Trophoblast cell (in vitro differentiated cells and primary cell): Measurements from ENCODE around the gene ZBTB7C.

Source experiments
- DNase-seq, 2 donors: peaks; one replicate each; pipeline ENCODE4 v3.0.0-alpha.2; 2016
- H2AFZ ChIP-seq: 2 replicates; pipeline ENCODE4 v1.6.1; 2013; ENCODE audit warnings: low read length, moderate library complexity, mild to moderate bottlenecking; ENCODE audit not compliant: insufficient read depth, poor library complexity
- H2AK5ac ChIP-seq: 2 replicates; pipeline ENCODE4 v1.6.1; 2013; ENCODE audit warnings: mild to moderate bottlenecking, low read length
- H2BK120ac ChIP-seq: 2 replicates; pipeline ENCODE4 v1.6.1; 2013; ENCODE audit warnings: low read length, mild to moderate bottlenecking, moderate library complexity; ENCODE audit not compliant: insufficient read depth, poor library complexity
- H2BK12ac ChIP-seq: 2 replicates; pipeline ENCODE4 v1.6.1; 2013; ENCODE audit warnings: mild to moderate bottlenecking, low read length, moderate library complexity
- H2BK5ac ChIP-seq: 2 replicates; pipeline ENCODE4 v1.6.1; 2013; ENCODE audit warnings: low read length, low read depth, moderate library complexity, mild to moderate bottlenecking; ENCODE audit not compliant: poor library complexity
- H3K14ac ChIP-seq: 2 replicates; pipeline ENCODE4 v1.6.1; 2013; ENCODE audit warnings: mild to moderate bottlenecking, low read length
- H3K18ac ChIP-seq: 2 replicates; pipeline ENCODE4 v1.6.1; 2013; ENCODE audit warnings: mild to moderate bottlenecking, low read length
- H3K23ac ChIP-seq: 2 replicates; pipeline ENCODE4 v1.6.1; 2013; ENCODE audit warnings: low read length
- H3K27ac ChIP-seq: 2 replicates; pipeline ENCODE4 v1.5.1; 2013; ENCODE audit warnings: low read depth, mild to moderate bottlenecking, inconsistent platforms, low read length, moderate library complexity
- H3K27me3 ChIP-seq: 2 replicates; pipeline ENCODE4 v1.6.1; 2013; ENCODE audit warnings: inconsistent platforms, mild to moderate bottlenecking, low read length, moderate library complexity; ENCODE audit not compliant: insufficient read depth
- H3K36me3 ChIP-seq, 2 experiments: 1 replicate in 1 of 2; 2 replicates in 1 of 2; pipeline ENCODE4 v1.6.1; 2013; ENCODE audit warnings: low read length in 2 of 2, mild to moderate bottlenecking in 2 of 2, moderate library complexity in 1 of 2; ENCODE audit not compliant: insufficient read depth in 2 of 2, control insufficient read depth in 1 of 2
- H3K4ac ChIP-seq: 2 replicates; pipeline ENCODE4 v1.6.1; 2013; ENCODE audit warnings: low read depth, mild to moderate bottlenecking, low read length, moderate library complexity
- H3K4me1 ChIP-seq, 2 experiments: 1 replicate in 1 of 2; 2 replicates in 1 of 2; pipeline ENCODE4 v1.6.1; 2013; ENCODE audit warnings: low read length in 2 of 2, mild to moderate bottlenecking in 2 of 2, moderate library complexity in 1 of 2; ENCODE audit not compliant: insufficient read depth in 2 of 2, control insufficient read depth in 1 of 2
- H3K4me2 ChIP-seq: 2 replicates; pipeline ENCODE4 v1.6.1; 2013; ENCODE audit warnings: inconsistent platforms, mild to moderate bottlenecking, low read length, moderate library complexity
- H3K4me3 ChIP-seq: 2 replicates; pipeline ENCODE4 v1.5.1; 2013; ENCODE audit warnings: mild to moderate bottlenecking, low read depth, low read length, inconsistent platforms
- H3K79me1 ChIP-seq: one replicate; pipeline ENCODE4 v1.6.1; 2013; ENCODE audit warnings: low read length
- H3K79me2 ChIP-seq: 2 replicates; pipeline ENCODE4 v1.6.1; 2013; ENCODE audit warnings: low read length, mild to moderate bottlenecking; ENCODE audit not compliant: control insufficient read depth, insufficient read depth, poor library complexity
- H3K9ac ChIP-seq: 2 replicates; pipeline ENCODE4 v1.6.1; 2013; ENCODE audit warnings: mild to moderate bottlenecking, low read length
- H3K9me3 ChIP-seq: 2 replicates; pipeline ENCODE4 v1.6.1; 2013; ENCODE audit warnings: low read depth, mild to moderate bottlenecking, control low read depth, inconsistent platforms, low read length; ENCODE audit not compliant: insufficient read depth
- H4K12ac ChIP-seq: 2 replicates; pipeline ENCODE4 v1.6.1; 2013; ENCODE audit warnings: low read depth, mild to moderate bottlenecking, low read length, moderate library complexity
- H4K8ac ChIP-seq: 2 replicates; pipeline ENCODE4 v1.6.1; 2013; ENCODE audit warnings: low read depth, mild to moderate bottlenecking, low read length, moderate library complexity
- H4K91ac ChIP-seq: one replicate; pipeline ENCODE4 v1.6.1; 2013; ENCODE audit warnings: low read depth, mild to moderate bottlenecking, low read length, moderate library complexity
- WGBS: extraction: QIAGEN DNeasy Blood & Tissue Kit; methylation state at CpG from one replicate; pipeline ENCODE4 v1.1.7; 2013; ENCODE audit warnings: missing lambda C conversion rate; ENCODE audit not compliant: insufficient read length, insufficient coverage; ENCODE audit errors: extremely low coverage; 5-methylcytosine and 5-hydroxymethylcytosine counted together

Gene ZBTB7C

GRCh38 chr18:48123324-48123723 is 285.9 kb downstream of the ZBTB7C start:
- Histone ChIP-seq H3K23ac (no peak overlapping the region), H2AFZ (no peak overlapping the region), H3K18ac (no peak overlapping the region), H3K27me3 (no peaks in the 10 kb centered on the region), H4K8ac (no peak overlapping the region), H2BK12ac (no peak overlapping the region), H3K9ac (no peak overlapping the region), H3K4me2 (no peak overlapping the region), H4K91ac (no peak overlapping the region), H3K4ac (no peak overlapping the region), H3K4me1 (peaks cover 6 to 8% of the 10 kb centered on the region in 2 experiments), H2AK5ac (no peak overlapping the region), H4K12ac (no peak overlapping the region), H3K4me3 (no peak overlapping the region), H3K79me1 (no peaks in the 10 kb centered on the region), H3K9me3 (peaks cover 3% of the 10 kb centered on the region), H3K36me3 (no peaks in the 10 kb centered on the region), H2BK5ac (no peak overlapping the region), H2BK120ac (no peak overlapping the region), H3K27ac (no peak overlapping the region), H3K79me2 (no peaks in the 10 kb centered on the region), H3K14ac (no peak overlapping the region)
- no peak for DNase-seq
- WGBS, result no CpG with 5 or more reads among the region's 6 CpGs

GRCh38 chr18:48122816-48123215 is 286.4 kb downstream of the ZBTB7C start:
- H3K79me2 ChIP-seq, result no peaks in the 10 kb centered on the region
- no peak overlapping the region for H4K91ac ChIP-seq
- H3K4me3 ChIP-seq, result no peak overlapping the region
- no peak overlapping the region for H3K4me2 ChIP-seq
- no peak overlapping the region for H3K14ac ChIP-seq
- no peak for DNase-seq
- H2AK5ac ChIP-seq, result no peak overlapping the region
- no peak overlapping the region for H4K12ac ChIP-seq
- no peaks in the 10 kb centered on the region for H3K27me3 ChIP-seq
- no peak overlapping the region for H3K4ac ChIP-seq
- no peaks in the 10 kb centered on the region for H3K36me3 ChIP-seq
- H2BK12ac ChIP-seq, result no peak overlapping the region
- H2AFZ ChIP-seq, result no peak overlapping the region
- H3K79me1 ChIP-seq, result no peaks in the 10 kb centered on the region
- no peak overlapping the region for H3K9ac ChIP-seq
- no peak overlapping the region for H4K8ac ChIP-seq
- H2BK120ac ChIP-seq, result no peak overlapping the region
- H3K27ac ChIP-seq, result no peak overlapping the region
- H3K4me1 ChIP-seq, result peaks cover 6 to 8% of the 10 kb centered on the region in 2 experiments
- H3K9me3 ChIP-seq, result peaks cover 3% of the 10 kb centered on the region
- H2BK5ac ChIP-seq, result no peak overlapping the region
- no peak overlapping the region for H3K18ac ChIP-seq
- H3K23ac ChIP-seq, result no peak overlapping the region
- no CpG with 5 or more reads among the region's 4 CpGs for WGBS

GRCh38 chr18:48122376-48122775 is 286.8 kb downstream of the ZBTB7C start:
- Histone ChIP-seq H3K9ac (no peak overlapping the region), H3K9me3 (peaks cover 3% of the 10 kb centered on the region), H3K4me3 (no peak overlapping the region), H3K27me3 (no peaks in the 10 kb centered on the region), H2AK5ac (no peak overlapping the region), H2BK12ac (no peak overlapping the region), H3K4me2 (no peak overlapping the region), H2BK120ac (no peak overlapping the region), H3K4ac (no peak overlapping the region), H3K14ac (no peak overlapping the region), H3K36me3 (no peaks in the 10 kb centered on the region), H3K27ac (no peak overlapping the region), H3K4me1 (peaks cover 6 to 8% of the 10 kb centered on the region in 2 experiments), H2BK5ac (no peak overlapping the region), H3K18ac (no peak overlapping the region), H3K23ac (no peak overlapping the region), H3K79me2 (no peaks in the 10 kb centered on the region), H4K12ac (no peak overlapping the region), H4K8ac (no peak overlapping the region), H2AFZ (no peak overlapping the region), H4K91ac (no peak overlapping the region), H3K79me1 (no peaks in the 10 kb centered on the region)
- WGBS, result no CpG with 5 or more reads among the region's 3 CpGs
- no peak for DNase-seq

GRCh38 chr18:48121752-48122151 is 287.4 kb downstream of the ZBTB7C start:
- no peak overlapping the region for H3K23ac ChIP-seq
- H3K27ac ChIP-seq, result no peak overlapping the region
- no peak overlapping the region for H2BK5ac ChIP-seq
- no peak overlapping the region for H3K4ac ChIP-seq
- H3K9me3 ChIP-seq, result peaks cover 3% of the 10 kb centered on the region
- no peak overlapping the region for H4K8ac ChIP-seq
- no CpG with 5 or more reads among the region's 3 CpGs for WGBS
- no peak overlapping the region for H3K4me3 ChIP-seq
- no peak for DNase-seq
- peaks cover 6 to 8% of the 10 kb centered on the region in 2 experiments for H3K4me1 ChIP-seq
- no peak overlapping the region for H4K91ac ChIP-seq
- no peak overlapping the region for H2AK5ac ChIP-seq
- no peak overlapping the region for H2BK120ac ChIP-seq
- H3K27me3 ChIP-seq, result no peaks in the 10 kb centered on the region
- no peaks in the 10 kb centered on the region for H3K79me2 ChIP-seq
- no peak overlapping the region for H3K18ac ChIP-seq
- no peak overlapping the region for H2AFZ ChIP-seq
- H3K9ac ChIP-seq, result no peak overlapping the region
- no peak overlapping the region for H3K14ac ChIP-seq
- no peak overlapping the region for H4K12ac ChIP-seq
- H3K36me3 ChIP-seq, result no peaks in the 10 kb centered on the region
- H2BK12ac ChIP-seq, result no peak overlapping the region
- H3K4me2 ChIP-seq, result no peak overlapping the region
- H3K79me1 ChIP-seq, result no peaks in the 10 kb centered on the region
